Vein endothelial cell (primary cell): ENCODE data around the gene DGCR2. TPM values are rescaled to one million over a fixed set of nuclear protein-coding genes. Genes with fewer than 3 reads are reported as not detected.

Experiments
- small RNA-seq: library from RNA; depleted of rRNA; stranded (forward); fragments of <200 nt; gene quantifications from one replicate; pipeline ENCODE3, GENCODE V24; 2012
- total RNA-seq: library from RNA; depleted of rRNA; stranded (reverse); fragments of >200 nt; gene quantifications from 2 replicates; pipeline ENCODE4 v1.2.3, GENCODE V29; 2012

The DGCR2 gene
- 47.9 and 51.3 TPM in 2 replicates for total RNA-seq

GRCh38 chr22:19122143-19122751 lies at the start of gene DGCR2:
TSS of gene DGCR2 (minus strand) at chr22:19122412. CDS start at chr22:19122206, 206 bp downstream.

GRCh38 chr22:19149991-19150390 lies 27.8 kb upstream of the DGCR2 start, which contains the start of gene GSC2:
TSS of gene GSC2 (minus strand) at chr22:19150292. CDS start at chr22:19150283, 9 bp downstream.

GRCh38 chr22:19130959-19131684 lies 8.9 kb upstream of the DGCR2 start, which contains the start of gene TSSK2:
TSS of gene TSSK2 (plus strand) at chr22:19131308. CDS start at chr22:19131400, 92 bp downstream.

Small RNAs within 50 kb of the gene (small RNA-seq; reads per million reads assigned to genes)
- gene RF00019 = not detected

Other genes with a start within 250 kb of the DGCR2 start
- gene DGCR6, start 216.1 kb downstream of the DGCR2 start, total RNA-seq = 0.48 and 2.3 TPM in 2 replicates
- gene PRODH, start 186.1 kb downstream of the DGCR2 start, total RNA-seq = 0.29 TPM in 1 of 2 replicates, not detected in the other
- gene TSSK2, start 8.9 kb upstream of the DGCR2 start, total RNA-seq = not detected in 2 replicates
- gene ESS2, start 22.2 kb upstream of the DGCR2 start, total RNA-seq = 20.0 and 22.2 TPM in 2 replicates
- not detected in 2 replicates for gene GSC2, start 27.9 kb upstream of the DGCR2 start, total RNA-seq
- gene SLC25A1, start 56.3 kb upstream of the DGCR2 start, total RNA-seq = 73.5 and 74.8 TPM in 2 replicates
- gene CLTCL1, start 169.3 kb upstream of the DGCR2 start, total RNA-seq = 3.9 and 4.2 TPM in 2 replicates